ENCODE data around the gene FFAR1. TPM values are rescaled to one million over a fixed set of nuclear protein-coding genes. Genes with fewer than 3 reads are reported as not detected.
"Not testable (repeated sequence)": the region's sequence is repeated elsewhere in the genome, so short reads cannot be mapped to it uniquely, and the experiment has no call there.

FFAR1 gene
- total and polyA plus RNA-seq, 2 donors (not counting 3 experiments of a cell fraction or from before 2014, with no cell fraction given), result not detected

DNA sequence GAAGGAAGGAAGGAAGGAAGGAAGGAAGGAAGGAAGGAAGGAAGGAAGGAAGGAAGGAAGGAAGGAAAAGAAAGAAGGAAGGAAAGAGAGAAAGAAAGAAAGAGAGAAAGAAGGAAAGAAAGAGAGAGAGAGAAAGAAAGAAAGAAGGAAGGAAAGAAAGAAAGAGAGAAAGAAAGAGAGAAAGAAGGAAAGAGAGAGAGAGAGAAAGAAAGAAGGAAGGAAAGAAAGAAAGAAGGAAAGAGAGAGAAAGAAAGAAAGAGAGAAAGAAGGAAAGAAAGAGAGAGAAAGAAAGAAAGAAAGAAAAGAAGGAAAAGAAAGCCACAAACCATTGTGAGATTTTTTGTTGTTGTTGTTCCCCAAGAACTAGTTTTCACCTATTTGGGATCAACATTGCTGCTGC, 26.3 kb downstream of the FFAR1 start:
- H3K36me3 ChIP-seq (ENCODE audit: control insufficient read depth in 2 of 2, extremely low read depth in 1 of 2, insufficient read depth in 2 of 2, low read length in 2 of 2); H3K27ac ChIP-seq (ENCODE audit: insufficient read depth, low read depth, low read length); BruUV-seq (replicated peaks); H3K9ac ChIP-seq (replicated peaks; ENCODE audit: extremely low read depth, insufficient read depth, low read length); intact Hi-C loops (cut with micrococcal nuclease); dilution Hi-C loops (cut with MboI; ENCODE audit: extremely low pct_ligation_motif_present, low sequenced_read_pairs); FAIRE-seq; H3K9me3 ChIP-seq (replicated peaks; ENCODE audit: control insufficient read depth, insufficient read depth, low read length); H3K27me3 ChIP-seq (ENCODE audit: control insufficient read depth in 2 of 2, insufficient read depth in 2 of 2, low read length in 2 of 2); H3K4me1 ChIP-seq (ENCODE audit: control insufficient read depth, extremely low read depth, insufficient read depth, low read length); H3K9me1 ChIP-seq (replicated peaks; ENCODE audit: control insufficient read depth, extremely low read depth, insufficient read depth, low read length); H3K4me3 ChIP-seq (replicated peaks in 1 of 3; ENCODE audit: insufficient read depth in 1 of 3, low read depth in 1 of 3, low read length in 3 of 3); H3K4me2 ChIP-seq (ENCODE audit: insufficient read depth, low read length); CTCF ChIA-PET; POLR2A ChIA-PET; H4K20me1 ChIP-seq (replicated peaks; ENCODE audit: control insufficient read depth, extremely low read depth, insufficient read depth, low read length); DNase-seq (ENCODE audit: low read depth, low spot score); H3K79me2 ChIP-seq (ENCODE audit: control insufficient read depth, insufficient read depth, low read length); H2AFZ ChIP-seq (ENCODE audit: low read depth, low read length): not testable (repeated sequence)

DNA sequence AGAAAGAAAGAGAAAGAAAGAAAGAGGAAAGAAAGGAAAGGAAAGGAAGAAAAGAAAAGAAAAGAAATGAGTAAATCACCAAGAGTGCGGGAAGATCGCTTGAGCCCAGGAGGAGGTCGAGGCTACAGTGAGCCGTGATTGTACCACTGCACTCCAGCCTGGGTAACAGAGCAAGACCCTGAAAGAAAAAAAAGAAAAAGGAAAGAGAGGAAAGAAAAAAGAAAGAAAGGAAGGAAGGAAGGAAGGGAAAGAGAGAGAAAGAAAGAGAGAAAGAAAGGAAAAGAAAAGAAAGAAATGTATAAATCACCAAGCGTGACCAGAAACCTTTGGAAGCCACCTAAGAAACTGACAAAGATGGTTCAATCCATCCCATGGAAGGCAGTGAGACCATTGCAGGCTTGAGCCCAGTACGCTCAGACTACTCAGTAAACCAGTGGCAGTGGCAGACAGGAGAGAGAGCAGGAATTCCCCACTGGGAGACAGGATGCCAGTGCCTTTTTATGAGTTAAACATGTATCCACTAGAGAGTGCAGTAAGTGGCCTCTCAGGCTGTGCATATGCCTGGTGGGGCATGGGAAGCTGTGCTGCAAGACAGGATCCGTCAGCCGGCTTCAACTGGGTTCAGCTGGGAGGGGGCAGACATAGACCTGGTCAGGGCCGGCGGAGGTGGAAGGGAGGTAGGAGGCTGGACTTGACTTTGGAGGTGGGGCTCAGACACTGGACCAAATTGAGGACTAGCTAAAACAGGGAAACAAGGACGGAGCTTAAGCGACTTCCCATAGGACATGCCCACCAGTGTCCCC, 28.0 kb downstream of the FFAR1 start:
- Histone ChIP-seq H4K20me1 (replicated peaks; ENCODE audit: control insufficient read depth, extremely low read depth, insufficient read depth, low read length) (no peaks in the 10 kb centered on the region), H3K4me2 (ENCODE audit: insufficient read depth, low read length) (no peak overlapping the region), H3K36me3 (ENCODE audit: control insufficient read depth in 2 of 2, extremely low read depth in 1 of 2, insufficient read depth in 2 of 2, low read length in 2 of 2) (no peaks in the 10 kb centered on the region), H3K4me3 (replicated peaks in 1 of 3; ENCODE audit: insufficient read depth in 1 of 3, low read depth in 1 of 3, low read length in 3 of 3) (no peak overlapping the region), H3K9me3 (replicated peaks; ENCODE audit: control insufficient read depth, insufficient read depth, low read length) (no peaks in the 10 kb centered on the region), H3K79me2 (ENCODE audit: control insufficient read depth, insufficient read depth, low read length) (no peaks in the 10 kb centered on the region), H3K9me1 (replicated peaks; ENCODE audit: control insufficient read depth, extremely low read depth, insufficient read depth, low read length) (no peaks in the 10 kb centered on the region), H3K4me1 (ENCODE audit: control insufficient read depth, extremely low read depth, insufficient read depth, low read length) (no peaks in the 10 kb centered on the region), H3K9ac (replicated peaks; ENCODE audit: extremely low read depth, insufficient read depth, low read length) (no peak overlapping the region), H3K27me3 (ENCODE audit: control insufficient read depth in 2 of 2, insufficient read depth in 2 of 2, low read length in 2 of 2) (peaks cover 0 to 3% of the 10 kb centered on the region in 2 experiments), H2AFZ (ENCODE audit: low read depth, low read length) (no peak overlapping the region), H3K27ac (ENCODE audit: insufficient read depth, low read depth, low read length) (no peak overlapping the region)
- FAIRE-seq (no peak), DNase-seq (ENCODE audit: low read depth, low spot score) (no peak)
- intact Hi-C loops (cut with micrococcal nuclease) (no loop called here), dilution Hi-C loops (cut with MboI; ENCODE audit: extremely low pct_ligation_motif_present, low sequenced_read_pairs) (no loop called here)
- no peak for TF ChIP-seq EZH2 (IDR thresholded peaks at IDR 0.05; ENCODE audit: borderline replicate concordance, low read depth, low read length, severe bottlenecking)
- TF ChIP-seq POLR2AphosphoS5 (IDR thresholded peaks at IDR 0.05; ENCODE audit: insufficient read depth, low read depth, low read length), result no peak
- TF ChIP-seq JUN (IDR thresholded peaks at IDR 0.05; ENCODE audit: borderline replicate concordance, insufficient read depth, insufficient read length, low read depth), result no peak
- no peak for TF ChIP-seq MYC (IDR thresholded peaks at IDR 0.05; ENCODE audit: low read depth, low read length)
- TF ChIP-seq GATA2 (IDR thresholded peaks at IDR 0.05; ENCODE audit: insufficient read depth, insufficient read length, low read depth, low read length), result no peak
- TF ChIP-seq, protein P1, sequence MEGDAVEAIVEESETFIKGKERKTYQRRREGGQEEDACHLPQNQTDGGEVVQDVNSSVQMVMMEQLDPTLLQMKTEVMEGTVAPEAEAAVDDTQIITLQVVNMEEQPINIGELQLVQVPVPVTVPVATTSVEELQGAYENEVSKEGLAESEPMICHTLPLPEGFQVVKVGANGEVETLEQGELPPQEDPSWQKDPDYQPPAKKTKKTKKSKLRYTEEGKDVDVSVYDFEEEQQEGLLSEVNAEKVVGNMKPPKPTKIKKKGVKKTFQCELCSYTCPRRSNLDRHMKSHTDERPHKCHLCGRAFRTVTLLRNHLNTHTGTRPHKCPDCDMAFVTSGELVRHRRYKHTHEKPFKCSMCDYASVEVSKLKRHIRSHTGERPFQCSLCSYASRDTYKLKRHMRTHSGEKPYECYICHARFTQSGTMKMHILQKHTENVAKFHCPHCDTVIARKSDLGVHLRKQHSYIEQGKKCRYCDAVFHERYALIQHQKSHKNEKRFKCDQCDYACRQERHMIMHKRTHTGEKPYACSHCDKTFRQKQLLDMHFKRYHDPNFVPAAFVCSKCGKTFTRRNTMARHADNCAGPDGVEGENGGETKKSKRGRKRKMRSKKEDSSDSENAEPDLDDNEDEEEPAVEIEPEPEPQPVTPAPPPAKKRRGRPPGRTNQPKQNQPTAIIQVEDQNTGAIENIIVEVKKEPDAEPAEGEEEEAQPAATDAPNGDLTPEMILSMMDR (IDR thresholded peaks at IDR 0.05; ENCODE audit: extremely low read depth in 1 of 2, insufficient read depth in 1 of 2, low read depth in 1 of 2, low read length in 2 of 2), result no peak
- TF ChIP-seq, protein P2, sequence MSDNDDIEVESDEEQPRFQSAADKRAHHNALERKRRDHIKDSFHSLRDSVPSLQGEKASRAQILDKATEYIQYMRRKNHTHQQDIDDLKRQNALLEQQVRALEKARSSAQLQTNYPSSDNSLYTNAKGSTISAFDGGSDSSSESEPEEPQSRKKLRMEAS (IDR thresholded peaks at IDR 0.05; ENCODE audit: insufficient read depth, insufficient read length), result no peak
- no peak for TF ChIP-seq FOS (IDR thresholded peaks at IDR 0.05; ENCODE audit: borderline replicate concordance, insufficient read depth, low read length)
- TF ChIP-seq POLR2A (IDR thresholded peaks at IDR 0.05; ENCODE audit: low read depth, low read length), result no peak
- POLR2A ChIA-PET, result no interaction called here
- BruUV-seq (replicated peaks), result no TSS peak
- CTCF ChIA-PET, result no interaction called here
